NT2/D1 (cell line): Measurements from ENCODE around the gene NPAS3.

Experiments used
- YY1 ChIP-seq: IDR thresholded peaks from 2 replicates; pipeline ENCODE4 v1.6.1; 2011; ENCODE audit not compliant: insufficient read length, insufficient read depth
- ZNF274 ChIP-seq: IDR thresholded peaks from 2 replicates; pipeline ENCODE4 v1.6.1; 2011; ENCODE audit warnings: mild to moderate bottlenecking, low read depth, low read length

- TF ChIP-seq YY1 (no peak), ZNF274 (no peak)
These were observed 418.7 kb downstream of the NPAS3 start for GRCh38 chr14:33357225-33358010.
